Suppressor macrophage treated with lipopolysaccharide for 4 hours (primary cell): Measurements from ENCODE around the gene ZFHX3.

Experiments
- DNase-seq: peaks from one replicate; pipeline ENCODE4 v3.0.0-alpha.2; 2020

The ZFHX3 gene

DNA sequence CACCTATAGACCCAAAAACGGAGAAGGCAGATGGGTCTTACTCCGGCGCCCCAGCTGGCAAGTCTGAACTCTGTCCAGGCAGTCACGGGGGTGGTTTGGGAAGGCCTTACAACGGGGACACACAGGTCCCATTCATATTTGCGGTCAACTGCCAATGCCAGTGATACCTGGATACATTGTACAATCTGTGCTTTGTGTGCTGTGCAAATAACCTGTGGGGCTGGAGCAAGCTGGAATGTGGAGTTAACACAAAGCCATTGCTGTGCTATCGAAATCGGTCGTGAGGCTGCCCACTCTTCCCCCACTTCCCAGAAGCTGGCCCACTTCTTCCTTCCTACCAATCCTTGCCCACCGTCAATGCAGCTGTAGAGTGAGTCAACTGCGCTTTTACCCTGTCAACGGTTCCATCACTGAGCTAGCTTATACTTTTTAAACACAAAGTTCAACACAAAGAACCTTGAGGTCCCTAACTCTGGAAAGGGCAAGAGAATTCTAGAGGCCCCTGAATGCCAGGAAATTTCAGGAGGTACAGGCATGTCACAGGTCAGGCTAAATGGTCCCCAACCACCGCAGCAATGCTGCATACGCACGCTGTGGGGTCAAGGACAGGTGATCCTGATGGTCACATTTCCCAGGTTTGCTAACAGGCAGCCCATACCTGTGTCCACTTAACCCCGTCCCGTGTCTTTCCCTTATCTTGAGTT, 122.8 kb downstream of the ZFHX3 start:
- DNase-seq, result no peak

DNA sequence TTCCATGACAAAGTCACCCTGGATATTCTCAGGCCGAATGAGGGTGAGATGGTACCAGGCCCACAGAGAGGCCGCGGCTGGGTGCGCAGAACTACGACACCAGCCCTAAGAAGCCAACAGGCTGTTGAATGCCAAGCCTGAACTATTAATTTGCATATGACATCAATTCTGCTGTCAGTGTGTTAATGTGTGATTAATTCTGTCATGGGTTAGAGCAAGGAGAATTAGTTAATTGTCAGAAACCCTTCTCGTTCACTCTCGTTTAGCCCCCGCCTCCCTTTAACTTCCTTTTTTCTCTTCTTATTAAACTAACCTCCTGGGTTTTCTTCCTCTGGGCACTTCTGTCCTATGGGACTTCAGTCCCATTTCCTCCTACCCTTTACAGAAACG, 123.4 kb downstream of the ZFHX3 start:
- peak; percentile 62 for DNase-seq

DNA sequence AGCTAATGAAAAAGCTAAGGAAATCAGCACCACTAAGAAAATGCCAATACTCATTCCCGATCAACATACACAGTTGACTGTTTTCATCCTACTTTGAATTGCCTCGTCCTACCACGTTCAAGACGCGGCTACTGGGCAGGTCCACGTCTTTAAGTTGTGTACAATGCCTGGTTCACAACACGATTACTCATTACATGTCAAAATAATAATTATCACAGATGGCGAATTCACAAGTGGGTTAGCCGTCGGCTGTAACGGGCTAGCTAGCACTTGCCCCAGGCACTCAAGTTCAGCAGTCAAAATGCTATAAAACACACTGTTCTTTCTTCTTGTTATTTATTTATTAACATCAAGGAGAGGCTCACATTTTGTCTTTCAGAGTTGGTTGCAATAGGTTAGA, 124.2 kb downstream of the ZFHX3 start:
- DNase-seq, result no peak

DNA sequence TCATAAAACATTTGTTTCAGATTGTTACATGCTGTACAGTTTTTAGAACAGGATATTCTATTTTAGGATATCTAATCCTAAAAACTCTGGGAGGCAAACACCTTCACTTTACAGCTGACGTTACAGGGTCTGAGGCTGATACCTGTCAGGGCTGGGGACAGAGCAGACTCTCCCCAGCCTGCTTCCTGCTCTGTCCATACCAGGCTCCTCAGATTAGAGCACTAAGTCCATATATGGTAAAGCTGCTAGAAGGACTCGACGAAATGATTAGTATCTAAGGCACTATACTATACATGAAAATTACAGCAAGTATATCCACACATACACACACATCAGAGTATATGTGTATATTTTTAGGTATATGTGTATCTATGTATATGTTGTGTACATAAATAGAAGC, 125.2 kb downstream of the ZFHX3 start:
- DNase-seq, result no peak

DNA sequence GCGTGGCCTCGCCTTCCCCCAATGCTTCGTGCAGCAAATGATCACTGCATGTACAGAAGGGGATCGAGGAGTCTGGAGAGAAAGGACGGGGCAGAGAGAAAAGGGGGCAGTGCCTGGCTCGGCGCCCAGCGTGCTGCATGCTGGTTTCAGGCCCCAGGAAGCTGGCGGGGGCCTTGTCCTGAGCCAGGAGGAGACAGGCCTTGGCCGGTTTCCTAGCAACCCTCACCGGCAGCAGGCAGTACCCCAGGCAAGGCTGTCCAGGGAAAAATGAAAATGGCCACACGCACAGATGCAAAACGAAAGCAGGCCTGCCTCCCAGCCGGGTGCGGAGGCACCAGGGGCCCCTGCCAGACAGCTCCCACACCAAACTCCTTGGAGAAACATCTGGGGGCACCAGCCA, 126.3 kb downstream of the ZFHX3 start:
- no peak for DNase-seq

DNA sequence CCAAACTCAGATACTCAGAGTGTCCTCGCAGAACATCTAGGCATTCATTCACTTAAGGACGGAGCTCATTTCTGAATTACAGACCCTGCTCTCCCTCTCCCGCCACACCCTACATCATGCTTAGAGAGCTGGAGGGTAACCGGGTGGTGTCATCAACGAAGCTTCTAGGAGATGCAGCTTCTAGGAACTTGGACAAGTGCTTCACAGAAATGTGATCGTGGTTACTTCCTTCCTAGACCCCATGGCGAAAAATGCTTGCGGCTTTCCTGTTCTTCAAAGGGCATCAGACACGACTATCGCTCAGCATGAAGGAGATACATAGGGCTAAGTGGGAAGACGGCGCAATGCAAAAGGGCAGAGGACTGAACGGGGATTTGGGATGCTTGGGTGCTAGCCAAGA, 126.8 kb downstream of the ZFHX3 start:
- peak; percentile 25 for DNase-seq

DNA sequence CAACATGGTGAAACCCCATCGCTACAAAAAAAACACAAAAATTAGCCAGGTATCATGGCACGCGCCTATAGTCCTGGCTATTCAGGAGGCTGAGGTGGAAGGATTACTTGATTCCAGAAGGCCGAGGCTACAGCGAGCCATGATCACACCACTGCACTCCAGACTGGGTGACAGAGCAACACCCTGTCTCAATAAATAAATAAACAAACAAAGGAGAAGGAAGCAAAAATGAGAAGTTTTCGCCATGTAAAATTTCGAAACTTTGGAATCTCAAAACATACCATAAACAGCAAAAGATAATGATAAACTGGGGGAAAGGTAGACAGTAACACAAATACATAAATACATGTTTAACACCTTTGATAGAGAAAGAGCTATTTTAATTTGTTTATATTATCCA, 130.9 kb downstream of the ZFHX3 start:
- DNase-seq, result peak; percentile 27

DNA sequence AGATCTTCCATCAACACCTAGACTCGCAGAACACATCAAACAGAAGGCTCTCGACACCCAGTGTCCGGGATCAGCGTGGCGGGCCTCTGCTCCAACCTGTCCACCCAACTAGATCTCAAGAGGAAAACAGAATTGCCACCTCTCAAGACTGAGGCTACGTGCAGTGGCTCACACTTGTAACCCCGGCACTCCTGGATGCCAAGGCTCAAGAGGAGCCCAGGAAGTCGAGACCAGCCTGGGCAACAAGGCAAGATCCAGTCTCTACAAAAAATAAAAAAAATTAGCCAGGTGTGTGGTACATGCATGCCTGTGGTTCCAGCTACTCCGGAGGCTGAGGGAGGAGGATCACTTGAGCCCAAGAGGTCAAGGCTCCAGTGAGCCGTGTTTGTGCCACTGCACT, 132.6 kb downstream of the ZFHX3 start:
- DNase-seq, result no peak

DNA sequence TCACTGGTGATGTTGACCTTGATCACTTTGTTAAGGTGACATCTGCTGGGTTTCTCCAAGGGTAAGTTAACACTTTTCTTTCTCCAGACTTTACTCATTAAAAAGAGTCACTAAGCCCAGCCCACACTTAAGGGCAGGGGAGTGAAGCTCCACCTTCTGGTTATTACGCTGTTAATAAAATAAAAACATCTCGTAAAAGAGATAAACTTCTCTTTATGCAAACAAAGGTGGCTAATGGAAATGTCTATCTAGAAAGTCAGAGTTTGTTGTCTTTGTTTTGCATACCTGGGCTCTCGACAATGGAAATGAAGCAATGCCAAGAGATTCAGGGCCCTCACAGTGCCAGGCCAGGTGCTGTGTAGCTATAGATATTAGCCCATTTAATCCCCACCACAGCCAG, 134.4 kb downstream of the ZFHX3 start:
- DNase-seq, result no peak

DNA sequence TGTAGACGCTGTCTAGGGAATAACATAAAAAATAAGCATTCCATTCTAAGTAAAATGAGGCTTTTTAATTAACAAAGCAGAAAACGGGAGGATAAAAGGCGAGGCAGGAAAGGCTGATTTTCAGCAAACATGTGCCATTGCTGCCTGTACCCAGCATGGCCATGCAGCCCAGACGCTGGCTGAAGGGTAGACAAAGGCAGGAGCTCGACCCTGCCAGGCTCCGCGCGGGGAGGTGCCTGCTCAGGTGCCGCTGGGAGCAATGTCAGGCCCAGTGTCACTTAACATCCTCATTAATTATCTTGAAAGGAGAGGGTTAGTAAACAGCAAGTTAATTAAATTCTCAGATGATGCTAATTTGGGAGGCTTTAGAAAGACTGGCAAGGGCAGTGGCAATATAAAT, 136.0 kb downstream of the ZFHX3 start:
- DNase-seq, result no peak

DNA sequence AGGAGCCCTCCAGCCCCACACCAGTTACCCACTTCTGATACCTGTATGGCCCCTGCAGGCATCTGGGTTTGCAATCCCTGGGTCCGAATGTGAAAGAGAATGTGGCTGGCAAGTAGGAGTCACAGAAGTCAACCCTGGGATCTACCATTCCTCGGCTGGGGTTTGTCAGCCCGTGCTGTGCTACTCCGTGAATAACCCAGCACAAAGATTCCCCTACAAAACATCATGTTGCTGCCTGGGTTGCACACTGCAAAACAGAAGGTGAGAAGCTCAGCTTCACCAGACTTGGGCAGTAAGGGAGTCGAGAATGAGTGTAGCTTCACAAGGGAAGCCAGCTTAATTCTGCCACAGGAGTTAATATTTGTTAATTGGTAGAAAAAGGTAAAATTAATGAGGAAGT, 137.1 kb downstream of the ZFHX3 start:
- DNase-seq, result no peak

DNA sequence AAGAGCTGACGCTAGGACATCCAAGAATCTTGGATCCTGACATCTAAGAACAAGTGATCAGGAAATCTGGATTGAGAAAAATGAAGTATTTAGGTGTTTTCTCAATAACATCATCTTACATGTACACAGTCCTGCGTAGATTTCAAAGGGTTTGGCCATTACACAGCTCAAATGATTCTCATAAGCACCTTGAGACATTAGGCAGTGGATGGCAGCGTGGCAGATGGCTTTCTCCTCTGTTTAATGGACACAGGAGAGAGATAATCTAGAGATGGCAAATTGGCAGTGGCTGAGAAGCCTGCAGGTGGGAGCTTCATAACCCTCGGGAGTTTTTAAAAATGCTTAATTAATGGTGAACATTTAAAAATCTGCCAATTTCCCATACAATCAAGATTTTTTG, 137.5 kb downstream of the ZFHX3 start:
- no peak for DNase-seq

DNA sequence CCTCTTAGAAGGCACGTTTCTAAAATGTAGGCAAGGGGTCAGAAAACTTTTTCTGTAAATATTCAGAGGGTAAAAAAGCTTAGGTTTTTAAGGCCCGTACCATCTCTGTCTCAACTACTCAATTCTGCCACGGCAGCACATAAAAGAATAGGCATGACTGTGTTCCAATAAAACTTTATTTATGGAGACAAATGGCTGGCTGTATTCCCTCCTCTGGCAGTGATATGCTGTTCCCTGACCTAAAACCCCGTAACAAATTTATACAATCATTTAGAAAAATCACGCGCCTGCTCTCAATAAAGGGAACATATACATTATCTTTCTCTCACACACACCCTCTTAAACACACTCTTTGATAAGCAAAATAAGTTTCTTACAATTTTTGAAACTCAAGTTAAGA, 138.7 kb downstream of the ZFHX3 start:
- no peak for DNase-seq

DNA sequence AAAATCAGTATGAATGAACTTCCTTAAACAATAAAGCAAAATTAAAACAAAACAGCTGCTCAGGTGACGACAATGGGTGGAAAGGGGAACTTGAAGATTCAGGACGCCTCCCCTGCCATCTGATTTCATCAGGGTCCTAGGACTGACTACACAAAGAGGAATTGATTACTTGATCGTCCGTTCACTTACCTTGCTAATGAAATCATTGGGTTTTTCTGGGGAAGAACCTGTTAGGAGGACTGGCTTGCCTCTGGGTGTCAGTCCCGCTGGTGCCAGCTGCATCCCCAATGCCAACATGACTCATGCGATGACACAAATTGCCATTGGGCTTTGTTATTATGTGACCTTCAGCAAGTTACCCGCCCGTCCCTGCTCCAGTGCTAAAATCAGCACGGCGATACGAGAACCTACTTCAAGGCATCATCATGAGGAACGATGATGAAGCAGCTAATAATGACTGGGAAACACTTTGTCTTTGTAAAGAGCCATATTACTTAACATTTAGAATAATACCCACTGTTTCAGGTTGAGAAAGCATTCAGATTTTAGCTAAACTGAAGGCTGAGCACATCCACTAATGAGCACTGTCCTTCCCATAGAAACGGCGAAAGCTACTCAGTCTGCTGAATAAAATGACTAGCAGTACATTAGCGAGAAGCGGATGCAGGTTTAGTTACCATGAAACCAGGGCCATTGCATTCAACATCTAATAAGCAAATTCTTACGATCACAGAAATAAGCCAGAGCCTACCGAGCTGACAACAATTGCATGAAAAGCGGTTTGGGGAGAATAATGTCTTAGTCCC, 139.4 kb downstream of the ZFHX3 start:
- peak; percentile 87 for DNase-seq

DNA sequence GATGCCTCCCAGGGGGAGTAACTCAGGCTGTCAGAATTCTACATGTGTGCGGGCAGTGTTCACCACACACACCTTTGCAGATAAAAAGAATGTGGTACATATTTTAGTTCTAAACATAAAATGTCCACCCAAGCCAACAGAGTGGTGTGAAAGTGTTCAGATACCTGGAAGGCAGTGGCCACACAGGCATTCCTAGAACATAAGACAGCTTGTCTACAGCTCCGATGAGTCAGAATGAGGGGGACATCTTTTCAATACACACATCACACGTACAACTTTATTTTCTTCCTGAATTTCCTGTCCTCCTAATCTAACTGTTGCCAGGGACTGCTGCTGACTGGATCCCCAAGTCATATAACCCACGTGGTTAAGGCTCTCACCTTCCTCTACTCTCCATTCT, 142.3 kb downstream of the ZFHX3 start:
- DNase-seq, result no peak

DNA sequence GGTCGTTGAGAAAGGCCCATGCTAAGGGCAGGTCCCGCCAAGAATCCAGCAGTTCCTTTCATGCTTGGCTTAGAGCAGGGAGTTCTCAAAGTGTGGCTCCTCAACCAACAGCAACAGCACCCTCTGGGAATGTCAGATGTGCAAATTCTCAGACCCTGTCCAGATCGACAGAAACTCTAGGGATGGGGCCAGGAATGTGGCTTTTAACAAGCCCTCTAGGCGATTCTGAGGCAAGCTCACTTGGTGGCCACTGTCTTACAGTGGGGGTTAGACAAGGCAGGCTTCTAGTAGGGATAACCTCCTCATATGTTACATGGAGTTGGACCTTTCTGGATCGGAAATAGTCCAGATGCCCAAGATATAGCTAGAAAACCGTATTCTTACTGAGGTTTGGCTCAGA, 144.8 kb downstream of the ZFHX3 start:
- no peak for DNase-seq

DNA sequence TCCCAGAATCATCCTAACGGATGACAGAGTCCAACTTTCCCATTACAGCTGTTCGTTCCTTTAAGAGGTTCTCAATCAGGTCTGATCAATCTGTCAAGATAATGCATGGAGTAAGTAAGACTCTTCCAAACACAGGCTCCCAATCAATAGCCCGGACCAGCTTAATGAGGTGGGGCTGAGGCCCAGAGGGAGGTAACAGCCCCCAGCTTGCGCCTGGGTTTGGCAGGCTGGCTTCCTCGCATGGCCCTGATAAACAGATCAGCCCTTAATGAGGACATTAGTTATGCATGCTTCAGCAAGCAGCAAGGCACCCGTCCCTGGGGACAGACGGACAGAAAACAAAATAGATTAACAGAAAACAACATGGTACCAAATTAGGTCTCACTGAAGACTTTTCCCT, 145.7 kb downstream of the ZFHX3 start:
- DNase-seq, result no peak

DNA sequence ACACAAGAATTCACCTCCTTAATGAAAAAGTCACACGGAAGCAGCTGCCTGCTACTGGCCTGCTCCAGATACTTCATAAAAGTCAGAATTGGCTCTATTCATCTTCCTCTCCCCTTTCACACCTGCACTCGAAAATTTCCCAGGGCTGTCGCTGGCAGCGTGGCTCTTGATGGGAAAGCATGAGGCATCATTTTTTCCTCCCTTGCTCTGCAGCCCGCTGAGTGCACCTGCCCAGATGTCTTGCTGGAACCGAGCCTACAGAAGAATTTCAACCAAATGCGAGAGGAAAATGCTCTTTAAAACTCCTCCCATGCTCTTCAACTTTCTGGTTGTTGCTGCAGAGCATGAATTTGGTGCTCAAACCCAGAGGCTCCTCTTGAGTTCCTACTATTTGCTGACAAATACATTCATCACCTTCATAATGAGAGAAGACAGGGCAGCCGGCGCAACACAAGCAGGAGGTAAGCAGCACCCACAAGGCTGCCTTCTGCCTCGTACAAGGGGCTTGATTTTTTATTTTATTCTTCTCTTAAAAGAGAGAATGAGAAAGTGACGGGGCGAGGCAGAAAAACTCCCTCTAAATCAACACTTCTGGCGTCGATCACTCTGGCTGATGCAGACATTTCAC, 146.8 kb downstream of the ZFHX3 start:
- no peak for DNase-seq

DNA sequence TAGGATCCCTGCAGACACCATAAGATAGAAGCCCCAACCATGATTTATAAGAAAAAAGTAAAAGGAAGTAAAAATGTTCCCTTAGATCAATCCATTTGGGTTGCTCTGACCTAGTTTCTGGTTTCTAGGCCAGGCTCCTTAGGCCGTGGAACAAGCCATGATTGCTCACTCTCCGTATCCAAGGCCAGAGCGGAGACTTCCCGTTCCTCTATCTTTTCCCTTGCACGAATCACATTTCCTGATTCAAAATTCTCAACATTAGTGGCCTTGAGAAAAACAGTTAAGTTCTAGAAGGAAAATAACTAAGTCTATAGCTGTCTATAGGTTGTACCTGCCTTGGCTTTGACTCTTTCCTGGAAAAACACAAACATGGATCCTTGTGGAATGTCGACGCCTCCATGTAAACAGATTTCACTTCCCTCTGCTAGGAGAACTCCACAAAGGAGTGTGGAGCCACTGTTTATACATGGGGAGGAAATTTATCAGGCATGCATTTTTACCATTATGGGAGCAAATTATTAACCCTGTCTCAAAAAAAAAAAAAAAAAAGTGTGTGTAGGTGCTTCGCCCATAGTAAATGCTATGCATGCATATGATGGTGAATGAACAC, 149.6 kb downstream of the ZFHX3 start:
- peak; percentile 42 for DNase-seq

DNA sequence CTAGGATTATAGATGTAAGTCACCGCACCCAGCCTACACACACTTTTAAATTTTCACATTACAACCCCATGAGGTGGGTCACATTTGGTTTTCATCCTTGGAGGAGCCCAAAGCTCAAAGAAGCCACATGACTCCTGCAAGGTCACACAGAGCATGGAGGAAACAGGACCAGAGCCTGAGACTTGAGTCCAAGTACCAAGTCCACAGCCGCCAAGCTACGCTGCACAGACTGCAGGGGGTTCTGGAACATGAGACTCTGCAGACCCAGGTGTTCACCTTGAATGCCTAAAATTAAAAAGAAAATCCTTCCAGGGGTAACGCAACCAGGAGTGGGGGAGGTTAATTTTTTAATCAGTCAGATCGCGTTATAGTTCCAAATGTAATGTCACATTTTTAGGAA, 150.2 kb downstream of the ZFHX3 start:
- no peak for DNase-seq

DNA sequence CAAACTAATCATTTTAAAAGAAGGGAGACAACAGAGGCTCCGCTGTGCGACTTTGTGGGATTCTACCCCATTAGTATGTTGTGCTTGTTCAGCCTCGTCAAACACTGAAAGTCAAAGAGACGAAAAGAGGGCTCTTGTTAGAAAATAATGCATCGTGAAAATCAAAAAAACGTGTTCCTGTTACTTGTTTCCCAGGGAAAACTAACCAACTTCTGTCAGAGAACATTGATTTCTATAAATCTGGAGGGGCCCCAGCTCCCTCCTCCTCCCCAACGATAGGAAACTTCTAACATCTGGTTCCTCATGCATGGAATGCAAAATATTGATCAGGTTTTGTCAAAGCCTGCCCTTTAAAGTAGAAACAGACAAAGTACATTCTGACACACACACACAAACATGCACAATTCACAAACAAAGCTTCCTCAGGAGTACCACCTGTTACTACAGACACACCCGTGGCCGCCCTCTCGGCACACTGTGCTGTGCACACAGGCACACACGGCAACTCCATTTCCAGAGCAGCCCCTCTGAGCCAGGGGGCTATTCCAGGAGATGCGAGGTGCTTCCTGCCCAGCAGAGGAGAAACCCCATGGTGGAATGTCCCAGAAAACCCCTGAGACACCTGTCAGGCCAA, 151.3 kb downstream of the ZFHX3 start:
- DNase-seq, result no peak

DNA sequence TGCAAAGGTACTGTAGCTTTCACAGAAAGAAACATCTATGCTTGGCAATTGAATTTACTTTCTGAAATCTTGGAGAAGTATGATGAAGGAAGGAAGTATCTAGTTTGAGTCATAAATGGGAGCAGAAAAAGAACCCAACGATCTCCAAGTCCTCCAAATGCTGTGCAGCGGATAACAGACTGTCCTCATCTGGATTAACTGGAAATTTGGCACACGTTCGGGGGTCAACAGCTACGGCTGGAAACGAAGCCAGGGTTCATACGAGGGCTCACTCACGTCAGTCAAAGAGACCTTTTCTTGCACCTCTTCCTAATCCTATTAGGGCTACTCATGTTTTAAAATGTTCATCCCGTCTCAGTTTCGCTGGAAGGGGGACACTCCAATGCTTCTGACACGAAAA, 152.0 kb downstream of the ZFHX3 start:
- DNase-seq, result no peak
